DOHH2 (cell line): ENCODE data around the gene FCN1.

Source experiments
- CTCF ChIP-seq: fragments of 200-600 bp; sonication (generic); IDR thresholded peaks from one replicate; pipeline ENCODE4 v1.5.1; 2014; ENCODE audit warnings: antibody characterized with exemption, mild to moderate bottlenecking, low read depth, low read length; ENCODE audit not compliant: poor library complexity, severe bottlenecking
- EZH2phosphoT487 ChIP-seq: fragments of 200-600 bp; sonication (generic); IDR thresholded peaks from 2 replicates; pipeline ENCODE4 v1.6.1; 2017; ENCODE audit warnings: borderline replicate concordance, mild to moderate bottlenecking, antibody characterized with exemption, low read length, moderate library complexity, mixed read lengths

- TF ChIP-seq CTCF: no peak
- TF ChIP-seq EZH2phosphoT487: no peak
Measured at GRCh38 chr9:134946663-134947062, 29.0 kb upstream of the FCN1 start.
